CD4-positive, CD25-positive, alpha-beta regulatory T cell (primary cell): ENCODE data around the gene UBASH3B. TPM values are rescaled to one million over a fixed set of nuclear protein-coding genes. Genes with fewer than 3 reads are reported as not detected.
A peak's percentile ranks its signal among the peaks of the same experiment; 100 is the strongest.

Source experiments
- ATAC-seq, 2 donors: fragments of 150-1000 bp; cut with Tn5 transposase; one replicate each; pipeline ENCODE4 v1.10.0; 2021; ENCODE audit warnings: low read depth in 2 of 2, moderate number of reproducible peaks in 2 of 2, moderate library complexity in 1 of 2
- DNase-seq, 3 donors: peaks; one replicate each; pipeline versions ENCODE4 v3.0.0 to v3.0.0-alpha.2; 2012 to 2022; ENCODE audit warnings: mixed read lengths in 1 of 3
- H3K27ac ChIP-seq: one replicate; pipeline ENCODE4 v1.7.0; 2013; ENCODE audit warnings: mild to moderate bottlenecking, low read length; ENCODE audit not compliant: insufficient read depth, poor library complexity, severe bottlenecking
- H3K27me3 ChIP-seq: one replicate; pipeline ENCODE4 v1.7.0; 2013; ENCODE audit warnings: low read length; ENCODE audit not compliant: control insufficient read depth, insufficient read depth
- H3K36me3 ChIP-seq: one replicate; pipeline ENCODE4 v1.7.0; 2013; ENCODE audit warnings: mild to moderate bottlenecking, low read length, moderate library complexity; ENCODE audit not compliant: control insufficient read depth, insufficient read depth
- H3K4me1 ChIP-seq: 2 replicates; pipeline ENCODE4 v1.7.0; 2013; ENCODE audit warnings: mild to moderate bottlenecking, low read length; ENCODE audit not compliant: insufficient read depth, control insufficient read depth, poor library complexity, severe bottlenecking
- H3K4me3 ChIP-seq: one replicate; pipeline ENCODE4 v1.7.0; 2013; ENCODE audit warnings: low read depth, mild to moderate bottlenecking, low read length, moderate library complexity
- H3K9me3 ChIP-seq, 2 experiments: 1 replicate in 1 of 2; 2 replicates in 1 of 2; pipeline ENCODE4 v1.7.0; 2013; ENCODE audit warnings: low read length in 2 of 2, mild to moderate bottlenecking in 1 of 2, moderate library complexity in 1 of 2; ENCODE audit not compliant: control insufficient read depth in 2 of 2
- H3K27ac Mint-ChIP-seq, 3 donors: one replicate each; pipeline ENCODE4 v1.8.0; 2020 to 2022; ENCODE audit warnings: mild to moderate bottlenecking in 3 of 3, mixed read lengths in 3 of 3, moderate library complexity in 2 of 3
- H3K27me3 Mint-ChIP-seq: one replicate; pipeline ENCODE4 v1.8.0; 2022; ENCODE audit warnings: mild to moderate bottlenecking, mixed read lengths
- H3K36me3 Mint-ChIP-seq: one replicate; pipeline ENCODE4 v1.8.0; 2020; ENCODE audit warnings: mixed read lengths
- H3K4me1 Mint-ChIP-seq, 4 donors: one replicate each; pipeline ENCODE4 v1.8.0; 2020 to 2022; ENCODE audit warnings: mixed read lengths in 4 of 4, mild to moderate bottlenecking in 1 of 4
- H3K4me3 Mint-ChIP-seq, 4 donors: one replicate each; pipeline ENCODE4 v1.8.0; 2020 to 2022; ENCODE audit warnings: mild to moderate bottlenecking in 4 of 4, mixed read lengths in 4 of 4, moderate library complexity in 3 of 4
- H3K9me3 Mint-ChIP-seq, 7 donors: one replicate each; pipeline ENCODE4 v1.8.0; 2020 to 2022; ENCODE audit warnings: mixed read lengths in 7 of 7, mild to moderate bottlenecking in 3 of 7, moderate library complexity in 2 of 7
- polyA plus RNA-seq, 4 donors: library from polyadenylated mRNA; unstranded; fragments of 300-500 nt; fragmentation: Illumina TruSeq; gene quantifications; one replicate each; pipeline ENCODE4 v1.2.3, GENCODE V29; 2021
- total RNA-seq: library from RNA; stranded (reverse); gene quantifications from one replicate; pipeline ENCODE4 v1.2.3, GENCODE V29; 2022

Gene UBASH3B
- total and polyA plus RNA-seq, 5 donors from 2014 or later, result 14.2 to 57.6 (median 19.1) TPM

DNA sequence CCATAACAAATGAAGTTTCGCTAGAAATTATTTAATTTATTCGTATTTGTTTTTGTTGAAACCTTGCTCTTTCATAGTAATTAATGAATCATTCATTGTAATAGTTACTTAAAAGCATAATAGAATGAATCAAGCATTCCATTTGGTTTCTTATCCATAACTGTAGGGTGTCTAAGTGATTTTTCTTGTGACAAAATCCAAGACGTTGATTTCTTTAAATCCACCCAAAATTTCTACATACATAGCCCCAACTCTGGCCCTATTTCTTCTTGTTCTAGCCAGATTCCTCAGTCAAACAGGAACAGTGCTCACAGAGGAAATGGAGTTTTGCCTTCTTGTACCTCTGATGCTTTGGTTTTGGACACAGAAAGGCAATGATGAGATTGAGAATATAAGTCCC lies 25.5 kb downstream of the UBASH3B start:
- H3K9me3 ChIP-seq, result no peaks in the 10 kb centered on the region
- peak overlapping the region in 1 of 4 donors; percentile 24 for H3K4me3 Mint-ChIP-seq
- peaks cover 7% of the 10 kb centered on the region for H3K36me3 Mint-ChIP-seq
- H3K27ac ChIP-seq, result no peak overlapping the region
- no peaks in the 10 kb centered on the region for H3K36me3 ChIP-seq
- no peaks in the 10 kb centered on the region for H3K9me3 Mint-ChIP-seq
- no peaks in the 10 kb centered on the region for H3K27me3 Mint-ChIP-seq
- no peak for ATAC-seq
- no peak overlapping the region for H3K4me3 ChIP-seq
- H3K4me1 ChIP-seq, result peaks cover 22% of the 10 kb centered on the region
- peak overlapping the region in 1 of 3 donors; percentile 69 for H3K27ac Mint-ChIP-seq
- DNase-seq, result no peak
- peaks cover 7 to 73% (median 43%) of the 10 kb centered on the region in 4 donors for H3K4me1 Mint-ChIP-seq
- no peaks in the 10 kb centered on the region for H3K27me3 ChIP-seq

DNA sequence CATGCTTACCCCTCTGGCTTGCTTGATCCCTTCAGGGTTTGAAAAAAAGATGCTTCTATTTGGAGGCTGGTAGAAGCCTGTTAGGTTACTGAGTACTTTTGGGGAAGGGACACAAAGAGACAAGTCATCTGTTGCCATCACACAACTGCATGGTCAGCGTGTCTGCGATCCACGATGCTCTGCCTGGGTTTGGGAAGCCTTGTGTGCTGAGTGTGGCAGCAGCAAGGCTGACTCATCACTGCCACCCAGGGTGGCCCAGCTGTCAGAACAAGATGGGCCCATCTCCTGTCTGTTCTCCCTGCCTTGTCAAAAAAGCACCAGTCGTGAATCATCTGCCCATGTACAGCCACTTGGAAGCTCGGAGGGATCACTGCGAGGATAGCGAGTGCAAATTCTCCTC lies 26.2 kb downstream of the UBASH3B start:
- no peak for DNase-seq
- Mint-ChIP-seq H3K4me1 (peaks cover 7 to 73% (median 44%) of the 10 kb centered on the region in 4 donors), H3K9me3 (no peaks in the 10 kb centered on the region), H3K27me3 (no peaks in the 10 kb centered on the region), H3K27ac (peak overlapping the region in 2 of 3 donors; percentile 52 to 73), H3K36me3 (peaks cover 5% of the 10 kb centered on the region), H3K4me3 (peak overlapping the region in 1 of 4 donors; percentile 24)
- no peaks in the 10 kb centered on the region for H3K27me3 ChIP-seq
- no peak overlapping the region for H3K27ac ChIP-seq
- H3K9me3 ChIP-seq, result no peaks in the 10 kb centered on the region
- H3K36me3 ChIP-seq, result no peaks in the 10 kb centered on the region
- peak in 1 of 2 donors; percentile 60 for ATAC-seq
- H3K4me3 ChIP-seq, result no peak overlapping the region
- H3K4me1 ChIP-seq, result peaks cover 15% of the 10 kb centered on the region

DNA sequence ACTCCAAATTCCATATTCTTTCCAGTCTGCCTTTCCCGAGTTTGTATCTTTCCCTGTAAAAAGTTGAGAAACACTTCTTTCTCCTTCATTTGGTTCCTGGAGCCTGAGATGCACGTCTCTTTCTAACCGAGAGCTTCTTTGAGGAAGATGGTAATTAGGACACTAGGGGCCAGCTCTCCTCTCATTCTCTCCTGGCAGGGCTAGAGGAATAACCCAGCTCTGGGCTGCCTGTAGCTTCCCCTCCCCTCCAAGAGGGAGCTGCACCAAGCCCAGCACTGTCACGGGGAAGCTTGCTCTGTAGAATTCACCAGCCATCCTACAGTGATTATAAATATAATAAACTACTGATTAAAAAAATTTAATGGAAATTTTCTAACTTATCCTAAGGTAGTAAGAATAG lies 26.9 kb downstream of the UBASH3B start:
- H3K36me3 Mint-ChIP-seq, result peaks cover 3% of the 10 kb centered on the region
- no peak overlapping the region for H3K27ac Mint-ChIP-seq
- no peak overlapping the region for H3K4me3 Mint-ChIP-seq
- ATAC-seq, result no peak
- Histone ChIP-seq H3K4me3 (no peak overlapping the region), H3K36me3 (no peaks in the 10 kb centered on the region), H3K27ac (no peak overlapping the region), H3K27me3 (no peaks in the 10 kb centered on the region), H3K4me1 (peaks cover 12% of the 10 kb centered on the region), H3K9me3 (no peaks in the 10 kb centered on the region)
- no peaks in the 10 kb centered on the region for H3K27me3 Mint-ChIP-seq
- DNase-seq, result no peak
- H3K9me3 Mint-ChIP-seq, result no peaks in the 10 kb centered on the region
- H3K4me1 Mint-ChIP-seq, result peaks cover 12 to 72% (median 47%) of the 10 kb centered on the region in 4 donors

DNA sequence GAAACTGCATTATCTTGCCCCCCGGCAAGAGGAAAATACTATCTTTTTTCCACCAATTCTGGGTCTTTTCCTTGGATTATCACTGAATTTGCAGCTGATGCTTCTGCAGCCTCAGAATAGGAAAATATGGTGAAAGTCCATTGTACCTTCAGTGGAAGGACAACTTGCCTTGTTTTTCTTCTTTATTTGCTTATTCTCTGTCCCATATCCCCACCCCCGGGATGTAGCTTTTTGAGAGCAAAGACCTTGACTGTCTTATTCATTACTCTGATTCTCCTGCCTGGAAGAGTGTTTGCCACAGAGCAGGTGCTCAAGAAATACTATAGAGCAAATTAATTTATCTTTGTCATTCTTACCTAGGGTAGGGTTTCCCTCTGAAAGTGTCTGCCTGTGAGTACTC lies 29.5 kb downstream of the UBASH3B start:
- no peak overlapping the region for H3K4me3 ChIP-seq
- DNase-seq, result no peak
- Mint-ChIP-seq H3K36me3 (peaks cover 3% of the 10 kb centered on the region), H3K27ac (peak overlapping the region; percentile 68 to 83 (median 76)), H3K27me3 (no peaks in the 10 kb centered on the region), H3K4me3 (no peak overlapping the region), H3K4me1 (peaks cover 17 to 70% (median 49%) of the 10 kb centered on the region in 4 donors), H3K9me3 (no peaks in the 10 kb centered on the region)
- H3K4me1 ChIP-seq, result peaks cover 19% of the 10 kb centered on the region
- H3K27ac ChIP-seq, result no peak overlapping the region
- ATAC-seq, result no peak
- no peaks in the 10 kb centered on the region for H3K9me3 ChIP-seq
- no peaks in the 10 kb centered on the region for H3K36me3 ChIP-seq
- H3K27me3 ChIP-seq, result no peaks in the 10 kb centered on the region

DNA sequence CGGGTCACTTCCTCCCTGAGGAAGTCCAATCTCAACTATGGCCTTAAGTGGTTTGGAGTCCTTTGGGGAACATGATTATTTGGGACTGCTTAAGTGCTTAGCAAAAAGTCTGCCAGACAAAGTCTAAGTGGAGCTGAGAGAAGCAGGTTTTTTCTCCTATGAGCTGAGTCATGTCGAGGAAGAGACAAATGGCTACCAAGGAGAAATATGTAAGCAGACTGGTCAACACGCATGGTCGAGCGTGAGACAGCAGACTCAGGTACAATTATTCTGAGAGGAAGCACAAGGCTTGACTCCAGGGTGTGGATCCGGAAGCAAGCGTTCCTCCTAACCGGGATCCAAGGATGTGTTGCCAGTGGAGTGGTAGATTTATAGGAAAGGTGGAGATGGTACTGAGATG lies 30.6 kb downstream of the UBASH3B start:
- DNase-seq (no peak), ATAC-seq (no peak)
- Mint-ChIP-seq H3K4me3 (peak overlapping the region in 1 of 4 donors; percentile 34), H3K27me3 (no peaks in the 10 kb centered on the region), H3K27ac (peak overlapping the region in 2 of 3 donors; percentile 68 to 85), H3K36me3 (peaks cover 3% of the 10 kb centered on the region), H3K9me3 (no peaks in the 10 kb centered on the region), H3K4me1 (peaks cover 19 to 73% (median 50%) of the 10 kb centered on the region in 4 donors)
- H3K27me3 ChIP-seq, result no peaks in the 10 kb centered on the region
- peaks cover 28% of the 10 kb centered on the region for H3K4me1 ChIP-seq
- H3K4me3 ChIP-seq, result no peak overlapping the region
- no peaks in the 10 kb centered on the region for H3K9me3 ChIP-seq
- no peak overlapping the region for H3K27ac ChIP-seq
- no peaks in the 10 kb centered on the region for H3K36me3 ChIP-seq

DNA sequence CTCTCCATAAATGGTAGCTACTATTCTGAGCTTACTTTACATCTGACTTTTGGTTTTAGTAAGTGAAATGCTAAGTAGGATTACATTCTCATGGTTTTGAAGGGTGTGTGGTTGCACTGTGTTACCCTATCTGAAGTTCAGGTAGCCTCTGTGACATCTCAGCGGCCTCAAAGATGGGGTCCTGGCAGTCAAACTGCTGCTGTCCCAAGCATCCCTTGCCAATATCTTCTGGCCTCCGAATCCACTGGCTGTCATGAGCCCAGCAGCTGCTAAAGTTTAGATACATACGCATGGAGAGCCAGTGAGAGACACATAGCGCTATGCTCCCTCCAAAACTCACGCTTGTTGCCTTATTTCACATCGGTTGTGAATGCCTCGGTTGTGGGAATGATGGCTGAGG lies 34.9 kb downstream of the UBASH3B start:
- Histone ChIP-seq H3K4me3 (peak overlapping the region; percentile 76), H3K9me3 (no peaks in the 10 kb centered on the region), H3K27ac (peak overlapping the region; percentile 78), H3K4me1 (peaks cover 54% of the 10 kb centered on the region), H3K36me3 (no peaks in the 10 kb centered on the region), H3K27me3 (no peaks in the 10 kb centered on the region)
- DNase-seq (peak in 1 of 3 donors; percentile 23), ATAC-seq (peak; percentile 7 to 11)
- Mint-ChIP-seq H3K9me3 (peaks cover 0 to 3% (median 0%) of the 10 kb centered on the region in 7 donors), H3K4me3 (peak overlapping the region; percentile 29 to 84 (median 76)), H3K27ac (peak overlapping the region; percentile 84 to 90 (median 88)), H3K4me1 (peaks cover 42 to 84% (median 62%) of the 10 kb centered on the region in 4 donors), H3K27me3 (no peaks in the 10 kb centered on the region), H3K36me3 (peaks cover 17% of the 10 kb centered on the region)

DNA sequence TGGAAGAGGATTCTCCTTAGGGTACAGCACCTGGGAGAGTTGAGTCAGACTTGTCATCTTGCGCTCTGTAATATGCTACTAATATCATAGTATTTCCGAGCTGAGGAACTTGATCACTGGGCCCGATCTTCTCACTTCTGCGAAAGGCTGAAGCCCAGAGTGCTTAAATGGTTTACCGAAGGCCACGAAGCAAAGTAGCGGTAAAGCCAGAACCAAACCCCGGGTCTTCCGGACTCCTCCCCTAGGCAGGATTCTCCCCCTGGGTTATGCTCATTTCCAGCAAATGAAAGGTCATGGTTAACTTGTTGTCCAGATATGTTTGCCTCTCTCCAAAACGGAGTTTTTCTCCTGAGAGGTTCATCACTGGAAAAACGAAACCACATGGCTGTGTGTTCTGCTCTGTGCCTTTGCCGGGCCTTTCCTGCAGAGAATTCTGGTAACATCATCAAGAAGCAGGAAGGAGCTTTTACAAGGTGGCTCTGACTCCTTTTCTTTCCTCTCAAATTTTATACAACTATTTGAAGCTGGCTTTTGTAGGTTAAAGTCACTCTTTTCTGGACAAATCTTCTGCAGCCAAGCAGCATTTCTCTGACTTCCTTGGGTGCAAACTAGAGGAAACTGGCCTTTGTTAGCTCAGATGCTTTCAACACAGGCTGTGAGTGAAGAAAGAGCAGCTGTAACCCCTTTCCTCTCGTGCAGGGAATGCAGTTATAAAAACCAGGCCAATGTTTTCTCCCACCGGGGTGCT lies 35.5 kb downstream of the UBASH3B start:
- Histone ChIP-seq H3K4me1 (peaks cover 60% of the 10 kb centered on the region), H3K27me3 (no peaks in the 10 kb centered on the region), H3K36me3 (no peaks in the 10 kb centered on the region), H3K9me3 (no peaks in the 10 kb centered on the region), H3K27ac (peak overlapping the region; percentile 78), H3K4me3 (peak overlapping the region; percentile 76)
- H3K27ac Mint-ChIP-seq, result peak overlapping the region; percentile 84 to 90 (median 88)
- DNase-seq (peak in 1 of 3 donors; percentile 62), ATAC-seq (peak; percentile 53 to 59)
- no peaks in the 10 kb centered on the region for H3K27me3 Mint-ChIP-seq
- H3K4me3 Mint-ChIP-seq, result peak overlapping the region; percentile 29 to 84 (median 76)
- H3K36me3 Mint-ChIP-seq, result peaks cover 17% of the 10 kb centered on the region
- peaks cover 0 to 3% (median 0%) of the 10 kb centered on the region in 7 donors for H3K9me3 Mint-ChIP-seq
- peaks cover 45 to 84% (median 60%) of the 10 kb centered on the region in 4 donors for H3K4me1 Mint-ChIP-seq
